Stimulated activated naive CD8-positive, alpha-beta T cell treated with anti-CD3 and anti-CD28 coated beads, Interleukin-15, Interleukin-2, amounts not matched to agents 100 ng/mL and 50 ng/mL, for 24 hours (primary cell): Measurements from ENCODE around the gene B3GNT9.
A peak's percentile ranks its signal among the peaks of the same experiment; 100 is the strongest.

Source experiments
- H3K27ac Mint-ChIP-seq: one replicate; pipeline ENCODE4 v1.8.0; 2021; ENCODE audit warnings: mild to moderate bottlenecking, mixed read lengths
- H3K27me3 Mint-ChIP-seq: one replicate; pipeline ENCODE4 v1.8.0; 2021; ENCODE audit warnings: mixed read lengths
- H3K36me3 Mint-ChIP-seq: one replicate; pipeline ENCODE4 v1.8.0; 2021; ENCODE audit warnings: low read depth, mixed read lengths
- H3K4me1 Mint-ChIP-seq: one replicate; pipeline ENCODE4 v1.8.0; 2021; ENCODE audit warnings: low read depth, mixed read lengths
- H3K4me3 Mint-ChIP-seq: one replicate; pipeline ENCODE4 v1.8.0; 2021; ENCODE audit warnings: mild to moderate bottlenecking, mixed read lengths
- H3K9me3 Mint-ChIP-seq: one replicate; pipeline ENCODE4 v1.8.0; 2021; ENCODE audit warnings: mixed read lengths

The B3GNT9 gene

DNA sequence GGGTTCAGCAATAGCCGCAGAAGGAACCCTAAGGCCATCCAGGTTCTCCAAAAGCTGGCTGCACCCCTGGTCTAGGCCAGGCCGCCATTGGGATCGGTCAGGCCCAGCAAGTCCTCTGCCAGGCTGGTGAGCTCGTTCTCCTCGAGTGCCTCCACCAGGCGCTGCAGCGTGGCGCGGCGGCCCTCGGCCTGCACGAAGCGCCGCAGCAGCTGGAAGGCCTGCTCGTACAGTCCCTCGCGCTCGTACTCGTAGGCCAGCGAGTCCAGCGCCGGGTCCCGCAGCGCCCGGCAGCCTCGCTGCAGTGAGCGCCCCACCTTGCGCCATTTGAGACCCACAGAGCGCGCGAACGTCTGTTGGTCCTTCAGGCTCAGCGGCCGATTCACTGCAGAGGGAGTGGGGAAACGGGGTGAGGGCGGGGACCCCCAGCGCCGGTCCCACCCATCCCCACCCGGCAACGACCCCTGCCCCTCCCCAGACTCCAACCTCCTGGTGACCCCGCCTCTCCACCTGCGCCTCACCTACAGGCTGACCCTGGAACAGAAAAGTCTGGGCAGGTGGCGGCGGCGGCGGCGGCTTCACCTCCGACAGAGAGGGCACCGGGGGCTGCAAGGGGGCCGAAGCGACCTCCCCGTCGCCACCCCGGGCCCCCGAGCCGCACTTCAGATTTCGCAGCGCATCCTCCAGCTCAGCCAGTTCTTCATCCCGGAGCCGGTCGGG lies 3.9 kb upstream of the B3GNT9 start:
- Mint-ChIP-seq H3K27me3 (peaks cover 13% of the 10 kb centered on the region), H3K27ac (no peak overlapping the region), H3K9me3 (no peaks in the 10 kb centered on the region), H3K4me3 (peak overlapping the region; percentile 62), H3K36me3 (no peaks in the 10 kb centered on the region), H3K4me1 (peaks cover 48% of the 10 kb centered on the region)

DNA sequence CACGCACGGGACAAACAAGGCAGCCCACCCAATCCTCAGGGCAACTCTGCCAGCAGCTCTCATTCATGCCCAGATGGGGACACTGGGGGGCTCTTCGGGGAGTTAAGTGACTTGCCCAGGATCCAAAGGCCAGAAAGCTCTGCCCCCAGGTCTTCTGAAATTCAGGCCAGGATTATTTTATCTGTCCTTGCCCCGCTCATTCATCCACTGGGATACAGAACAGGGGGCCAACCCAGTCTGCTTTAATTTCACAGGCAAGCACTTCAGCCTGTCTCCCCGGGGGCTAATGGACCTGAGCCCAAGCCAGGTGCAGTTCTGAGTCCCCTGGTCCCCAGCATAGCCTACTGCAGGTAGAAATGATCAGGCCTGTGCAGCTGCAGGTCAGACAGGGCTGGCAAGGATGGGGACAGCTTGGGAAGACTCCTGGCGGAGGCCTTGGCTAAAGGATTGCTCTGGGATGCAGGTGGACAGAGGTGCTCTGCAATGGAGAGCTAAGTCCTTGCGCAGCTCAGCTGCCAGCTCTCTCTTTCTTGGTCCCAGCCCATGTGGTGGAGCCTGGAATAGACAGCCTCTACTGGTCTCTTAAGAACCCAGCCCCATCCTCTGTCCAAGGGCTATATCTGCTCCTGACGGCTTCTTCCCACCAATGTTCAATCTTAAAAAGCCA lies 766 bp upstream of the B3GNT9 start:
- Mint-ChIP-seq H3K9me3 (no peaks in the 10 kb centered on the region), H3K27ac (no peak overlapping the region), H3K36me3 (peaks cover 24% of the 10 kb centered on the region), H3K4me3 (peak overlapping the region; percentile 58), H3K27me3 (peaks cover 18% of the 10 kb centered on the region), H3K4me1 (peaks cover 25% of the 10 kb centered on the region)

DNA sequence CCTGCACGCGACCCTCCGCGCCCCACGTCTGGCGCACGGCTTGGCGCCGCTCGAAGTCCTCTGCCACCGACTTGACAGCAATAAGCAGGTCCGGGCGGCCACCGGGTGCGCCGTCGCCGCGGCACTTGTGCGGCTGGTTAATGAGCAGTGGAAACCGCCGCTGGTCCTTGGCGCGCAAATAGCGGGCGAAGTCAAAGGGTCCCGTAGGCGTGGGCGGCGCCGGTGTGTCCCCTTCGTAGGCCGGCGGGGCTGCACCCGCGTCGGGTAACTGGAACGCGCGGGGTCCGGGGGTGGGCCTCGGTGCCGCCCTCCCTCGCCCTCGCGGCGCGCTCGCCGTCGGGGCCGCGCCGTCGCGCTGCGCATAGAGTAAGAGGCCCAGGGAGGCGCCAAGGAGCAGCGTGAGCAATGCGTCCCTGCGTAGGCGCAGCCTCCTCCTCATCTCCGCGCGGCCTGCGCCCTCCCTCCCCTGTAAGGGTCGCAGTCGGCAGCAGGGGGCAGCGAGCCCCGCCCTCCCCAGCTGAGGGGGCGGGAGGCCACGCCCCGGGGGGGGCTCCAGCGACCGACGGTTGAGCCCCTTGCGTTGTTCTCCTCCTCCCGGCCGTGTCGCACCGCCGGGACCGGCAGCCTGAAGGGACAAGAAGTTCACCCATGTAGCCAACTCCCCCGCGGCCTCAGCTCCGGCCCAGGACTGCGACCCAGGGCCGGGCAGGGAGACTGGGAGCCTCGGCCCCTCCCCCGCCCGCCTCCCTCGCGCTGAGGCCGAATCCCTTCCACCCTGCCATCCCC lies 558 bp downstream of the B3GNT9 start:
- Mint-ChIP-seq H3K27me3 (peaks cover 17% of the 10 kb centered on the region), H3K36me3 (peaks cover 37% of the 10 kb centered on the region), H3K27ac (no peak overlapping the region), H3K4me3 (no peak overlapping the region), H3K9me3 (no peaks in the 10 kb centered on the region), H3K4me1 (peaks cover 19% of the 10 kb centered on the region)

DNA sequence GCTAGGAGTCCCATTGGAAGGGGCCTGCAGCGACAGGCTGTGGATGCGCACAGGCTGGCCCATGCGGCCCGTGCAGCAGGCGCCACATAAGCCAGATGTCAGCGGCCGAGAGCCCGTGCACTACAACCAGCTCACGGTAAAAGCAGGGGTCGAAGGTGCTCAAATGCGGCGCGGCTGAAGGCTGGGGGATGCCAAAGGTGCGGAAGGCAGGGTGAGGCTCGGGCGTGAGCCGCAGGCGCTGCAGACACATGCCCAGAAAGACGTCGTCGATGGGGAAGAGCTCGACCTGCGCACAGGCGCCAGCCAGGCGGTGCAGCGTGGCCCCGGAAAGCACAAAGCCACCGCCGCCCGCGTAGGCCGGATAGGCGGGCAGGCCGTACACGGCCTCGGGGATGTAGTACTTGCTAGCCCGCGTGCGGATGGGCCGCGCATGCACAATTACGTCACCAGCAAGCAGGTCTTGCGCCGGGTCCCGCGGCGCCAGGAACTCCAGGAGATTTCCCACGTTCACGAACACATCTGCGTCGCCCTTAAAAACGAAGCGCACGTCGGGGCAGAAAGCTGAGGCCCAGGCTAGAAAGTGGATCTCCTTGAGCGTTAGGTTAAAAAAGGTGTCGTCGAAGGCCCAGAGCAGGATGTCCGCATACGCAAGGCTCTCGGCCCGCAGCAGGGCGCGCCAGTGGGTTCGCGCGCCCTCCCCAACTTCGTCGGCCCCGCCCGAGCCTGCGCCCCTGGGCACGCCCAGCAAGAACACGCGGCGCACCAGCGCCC lies 1.3 kb downstream of the B3GNT9 start:
- H3K27me3 Mint-ChIP-seq, result peaks cover 15% of the 10 kb centered on the region
- peaks cover 45% of the 10 kb centered on the region for H3K36me3 Mint-ChIP-seq
- no peak overlapping the region for H3K27ac Mint-ChIP-seq

DNA sequence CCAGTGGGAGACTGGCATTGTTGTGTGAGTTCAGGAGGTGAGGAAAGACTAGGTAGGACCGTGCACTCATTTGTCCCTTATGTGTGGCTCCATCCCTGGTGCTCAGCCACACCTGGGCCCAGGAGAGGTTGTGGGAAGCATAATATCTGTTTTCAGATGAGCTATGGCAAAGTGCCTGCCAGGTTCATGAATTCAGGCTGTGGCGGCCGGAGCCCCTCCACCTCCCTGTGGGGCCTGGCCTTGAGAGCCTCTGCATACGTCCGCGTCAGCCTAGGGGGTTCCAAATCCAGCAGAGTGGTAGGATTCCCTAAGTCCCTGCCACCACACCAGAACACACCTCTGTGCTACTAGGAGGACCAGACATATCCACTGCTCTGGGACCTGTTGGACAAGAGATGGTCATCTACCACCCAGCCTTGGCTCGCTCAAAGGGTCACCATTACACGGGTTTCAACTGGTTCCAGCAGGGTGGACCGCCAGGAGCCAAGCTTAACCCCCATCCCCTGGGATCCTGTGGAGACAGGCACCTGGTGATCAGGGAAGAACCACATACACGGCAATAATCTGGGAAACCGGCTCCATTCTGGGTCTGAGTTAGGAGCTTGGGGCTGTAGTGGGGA lies 2.0 kb downstream of the B3GNT9 start:
- Mint-ChIP-seq H3K9me3 (no peaks in the 10 kb centered on the region), H3K4me1 (peaks cover 15% of the 10 kb centered on the region), H3K27ac (no peak overlapping the region), H3K27me3 (peaks cover 15% of the 10 kb centered on the region), H3K36me3 (peaks cover 50% of the 10 kb centered on the region), H3K4me3 (no peak overlapping the region)

More for the DNA sequence above, 1.3 kb downstream of the B3GNT9 start:
- Mint-ChIP-seq H3K4me1 (peaks cover 19% of the 10 kb centered on the region), H3K9me3 (no peaks in the 10 kb centered on the region), H3K4me3 (peak overlapping the region; percentile 39)

DNA sequence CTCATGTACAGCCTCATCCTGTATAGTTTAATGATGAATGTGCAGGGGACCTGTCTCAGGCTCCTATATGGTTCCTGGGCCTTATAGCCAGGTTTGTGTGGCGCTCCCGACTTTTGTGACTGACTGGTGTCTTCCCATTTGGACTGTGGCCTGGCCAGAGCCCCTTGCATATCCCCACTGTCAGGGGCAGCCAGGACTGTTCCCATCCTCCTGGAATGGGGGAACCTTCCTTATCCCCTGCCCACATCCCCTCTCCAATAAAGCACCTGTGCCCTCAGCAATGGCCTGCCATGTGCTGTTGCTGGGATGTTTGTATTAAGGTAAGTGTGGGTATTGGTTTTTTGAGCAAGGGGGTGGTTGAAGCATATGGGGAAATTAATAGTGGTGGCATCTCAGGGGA lies 2.6 kb downstream of the B3GNT9 start:
- peaks cover 12% of the 10 kb centered on the region for H3K4me1 Mint-ChIP-seq
- H3K36me3 Mint-ChIP-seq, result peaks cover 55% of the 10 kb centered on the region
- H3K27ac Mint-ChIP-seq, result no peak overlapping the region
- H3K4me3 Mint-ChIP-seq, result no peak overlapping the region
- no peaks in the 10 kb centered on the region for H3K9me3 Mint-ChIP-seq
- H3K27me3 Mint-ChIP-seq, result peaks cover 15% of the 10 kb centered on the region

DNA sequence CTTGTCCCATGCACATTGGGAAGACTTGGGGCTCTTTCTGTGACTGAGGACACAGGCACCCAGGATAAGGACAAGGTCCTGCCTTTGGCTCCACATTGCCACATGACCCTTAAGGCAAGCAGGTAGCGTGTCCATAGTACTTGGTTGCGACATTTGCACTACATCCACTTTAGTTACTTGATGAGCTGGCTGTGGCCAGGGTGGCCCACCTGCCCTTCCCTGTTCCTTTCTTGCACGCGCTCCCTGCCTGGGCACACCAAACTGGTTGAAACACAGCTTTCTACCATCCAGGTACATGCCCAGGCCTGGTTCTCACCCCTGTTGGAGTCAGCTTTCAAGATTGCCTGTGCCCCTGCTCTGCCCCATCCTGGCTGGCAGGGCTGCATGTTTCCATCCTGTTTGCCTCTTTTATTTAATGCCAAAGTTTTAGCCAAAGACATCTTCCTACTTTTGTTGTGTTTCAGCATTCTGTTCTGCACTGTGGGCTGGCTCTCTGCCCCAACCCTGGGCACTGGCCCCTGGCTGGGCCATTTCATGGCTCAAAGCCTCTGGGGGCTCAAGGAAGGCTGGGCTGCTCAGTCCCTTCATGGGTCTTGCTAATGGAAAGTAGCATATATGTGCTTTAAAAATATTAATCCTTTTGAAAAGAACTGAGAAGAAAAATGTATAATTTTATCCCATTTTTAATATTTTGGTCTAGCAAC lies 3.2 kb downstream of the B3GNT9 start:
- Mint-ChIP-seq H3K9me3 (no peaks in the 10 kb centered on the region), H3K27me3 (peaks cover 13% of the 10 kb centered on the region), H3K27ac (no peak overlapping the region), H3K4me1 (peaks cover 5% of the 10 kb centered on the region), H3K36me3 (peaks cover 58% of the 10 kb centered on the region), H3K4me3 (no peak overlapping the region)

DNA sequence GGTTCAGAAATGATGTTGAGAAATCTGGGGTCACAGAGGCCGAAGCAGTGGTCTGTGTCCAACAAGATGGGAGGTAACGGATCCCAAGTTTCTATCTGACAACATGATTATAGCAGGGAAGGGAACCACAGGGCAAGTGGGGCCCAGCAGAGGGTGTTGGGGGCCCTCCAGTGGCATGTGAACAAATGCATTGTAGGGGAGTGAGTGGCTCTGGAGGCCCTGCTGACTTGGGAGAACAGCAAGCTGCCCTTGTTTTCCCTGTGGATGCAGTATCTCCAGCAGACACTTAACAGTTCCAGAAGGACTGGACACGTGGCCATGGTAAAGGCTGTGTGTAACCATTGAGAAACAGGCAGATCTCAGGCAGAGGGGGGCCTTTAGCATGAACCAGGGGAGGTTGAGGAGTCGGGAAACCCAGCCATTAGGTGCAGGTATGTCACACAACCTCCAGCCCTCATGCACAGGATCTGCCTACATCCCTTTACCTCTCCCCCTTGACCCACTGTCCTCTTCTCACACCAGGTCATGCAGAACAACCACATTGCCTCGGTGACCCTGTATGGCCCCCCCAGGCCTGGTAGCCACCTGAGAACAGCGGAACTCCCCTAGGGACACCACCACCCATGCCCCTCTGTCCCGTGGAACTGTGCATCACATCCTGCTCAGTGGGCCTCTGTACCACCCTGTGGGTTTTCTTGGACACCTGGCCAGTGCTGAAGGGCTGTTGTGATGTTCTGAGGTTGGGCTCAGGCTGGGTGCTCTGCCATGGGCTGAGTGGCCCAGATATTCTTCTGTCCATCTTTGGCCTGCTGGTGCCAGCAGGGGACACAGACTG lies 4.1 kb downstream of the B3GNT9 start:
- H3K4me3 Mint-ChIP-seq, result no peak overlapping the region
- H3K4me1 Mint-ChIP-seq, result peaks cover 5% of the 10 kb centered on the region
- no peaks in the 10 kb centered on the region for H3K9me3 Mint-ChIP-seq
- peaks cover 58% of the 10 kb centered on the region for H3K36me3 Mint-ChIP-seq
- no peak overlapping the region for H3K27ac Mint-ChIP-seq
- peaks cover 11% of the 10 kb centered on the region for H3K27me3 Mint-ChIP-seq

DNA sequence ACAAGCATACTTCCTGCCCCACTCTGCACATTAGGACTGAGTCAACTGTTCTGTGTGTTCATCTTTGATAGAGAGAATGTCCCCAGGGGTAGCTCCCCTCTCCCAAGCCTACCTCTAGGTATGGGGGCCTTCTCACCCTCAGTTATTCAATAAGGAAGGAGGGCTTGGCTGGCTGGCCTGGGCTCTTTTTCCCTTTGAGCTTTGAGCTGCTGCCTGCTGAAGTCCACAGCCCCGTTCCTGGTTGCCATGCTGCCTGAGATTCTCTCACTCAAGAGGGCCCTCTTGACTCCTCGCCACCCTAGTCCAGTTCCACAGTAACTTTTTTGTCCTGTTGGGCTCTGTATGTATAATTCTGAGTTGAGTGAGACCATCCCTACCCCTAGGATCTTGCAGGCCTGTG lies 5.1 kb downstream of the B3GNT9 start:
- H3K4me1 Mint-ChIP-seq, result no peaks in the 10 kb centered on the region
- peaks cover 6% of the 10 kb centered on the region for H3K27me3 Mint-ChIP-seq
- peaks cover 63% of the 10 kb centered on the region for H3K36me3 Mint-ChIP-seq
- no peak overlapping the region for H3K4me3 Mint-ChIP-seq
- no peaks in the 10 kb centered on the region for H3K9me3 Mint-ChIP-seq
- no peak overlapping the region for H3K27ac Mint-ChIP-seq

DNA sequence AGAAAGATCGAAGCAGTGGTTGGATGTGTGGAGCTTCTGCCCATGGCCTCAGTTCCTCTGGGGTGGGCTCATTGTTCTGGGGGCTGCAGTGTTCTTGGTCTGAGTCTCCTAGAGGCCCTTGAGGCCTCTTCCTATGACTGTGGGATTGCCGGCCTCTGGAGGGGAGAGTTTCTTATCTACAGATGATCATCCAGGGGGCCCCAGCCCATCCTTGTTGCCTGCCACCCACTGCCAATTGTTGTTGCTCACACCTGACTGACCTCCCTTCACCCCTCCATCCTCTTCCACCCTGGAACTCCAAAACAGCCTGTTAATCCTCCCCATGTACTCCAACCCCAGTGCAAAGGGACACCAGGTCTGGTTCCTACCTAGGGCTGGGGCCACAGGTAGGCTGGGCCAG lies 5.9 kb downstream of the B3GNT9 start:
- H3K4me3 Mint-ChIP-seq, result no peak overlapping the region
- H3K27me3 Mint-ChIP-seq, result peaks cover 6% of the 10 kb centered on the region
- no peaks in the 10 kb centered on the region for H3K9me3 Mint-ChIP-seq
- H3K36me3 Mint-ChIP-seq, result peaks cover 72% of the 10 kb centered on the region
- no peaks in the 10 kb centered on the region for H3K4me1 Mint-ChIP-seq
- no peak overlapping the region for H3K27ac Mint-ChIP-seq

DNA sequence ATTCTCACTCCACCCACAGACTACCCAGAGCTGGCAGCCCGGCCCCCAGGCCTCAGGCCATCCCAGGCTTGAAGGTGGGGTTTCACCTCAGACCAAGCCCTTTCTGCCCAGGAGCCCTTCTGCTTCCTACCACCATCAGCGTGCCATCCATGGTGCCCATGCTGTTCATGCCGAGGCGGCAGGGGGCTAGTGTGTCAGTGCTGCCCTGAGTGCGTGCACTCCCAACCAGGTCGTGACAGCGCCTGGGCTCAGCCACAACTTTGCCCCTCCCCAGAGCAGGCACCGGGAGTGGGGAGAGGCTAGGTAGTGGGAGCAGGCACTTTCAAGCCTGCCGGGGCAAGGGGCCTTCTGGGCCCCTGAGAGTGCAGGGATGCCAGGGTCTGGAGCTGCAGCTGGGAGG lies 8.5 kb downstream of the B3GNT9 start:
- no peak overlapping the region for H3K4me3 Mint-ChIP-seq
- H3K9me3 Mint-ChIP-seq, result no peaks in the 10 kb centered on the region
- no peak overlapping the region for H3K27ac Mint-ChIP-seq
- no peaks in the 10 kb centered on the region for H3K27me3 Mint-ChIP-seq
- peaks cover 69% of the 10 kb centered on the region for H3K36me3 Mint-ChIP-seq
- H3K4me1 Mint-ChIP-seq, result no peaks in the 10 kb centered on the region

DNA sequence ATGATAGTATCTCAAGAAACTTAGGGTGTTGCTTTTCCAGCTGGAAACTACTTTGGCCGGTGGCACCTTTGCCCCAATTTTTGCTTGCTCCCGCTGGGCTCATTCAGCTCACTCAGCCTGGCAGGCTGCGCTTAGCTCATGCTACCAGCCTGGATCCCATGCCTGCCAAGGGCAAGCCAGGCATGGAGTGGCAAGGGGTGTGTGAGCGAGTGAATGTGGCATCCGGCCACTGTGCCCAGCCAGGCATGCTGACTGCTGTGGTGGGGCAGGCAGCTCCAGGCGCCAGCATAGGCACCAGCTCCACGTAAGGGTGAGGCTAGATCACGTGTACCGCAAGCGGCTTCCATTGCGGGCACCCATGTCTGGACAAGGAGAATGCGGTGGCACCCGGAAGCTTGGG lies 9.4 kb downstream of the B3GNT9 start:
- Mint-ChIP-seq H3K36me3 (peaks cover 61% of the 10 kb centered on the region), H3K4me1 (no peaks in the 10 kb centered on the region), H3K4me3 (no peak overlapping the region), H3K27ac (no peak overlapping the region), H3K9me3 (no peaks in the 10 kb centered on the region), H3K27me3 (no peaks in the 10 kb centered on the region)

DNA sequence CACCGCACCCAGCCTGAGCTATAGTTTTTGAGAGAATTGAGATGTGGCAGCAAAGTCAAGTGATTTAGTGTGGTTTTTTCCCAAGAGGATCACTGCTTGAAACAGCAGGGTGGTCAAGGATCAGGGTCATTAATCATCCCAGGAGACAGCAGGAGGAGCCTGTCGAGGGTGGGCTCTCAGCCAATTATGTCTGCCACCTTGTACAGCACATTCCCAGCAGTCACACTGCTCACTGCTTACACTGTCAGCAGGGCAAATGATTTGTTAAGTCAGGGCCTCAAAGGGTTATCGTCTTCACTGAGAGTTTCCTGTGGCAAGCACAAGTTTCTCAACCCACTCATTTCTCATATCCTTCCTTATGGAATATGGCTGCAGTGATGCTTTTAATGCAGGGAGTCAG lies 13.2 kb downstream of the B3GNT9 start:
- Mint-ChIP-seq H3K36me3 (peaks cover 46% of the 10 kb centered on the region), H3K4me1 (no peaks in the 10 kb centered on the region), H3K27me3 (no peaks in the 10 kb centered on the region), H3K4me3 (no peak overlapping the region), H3K9me3 (no peaks in the 10 kb centered on the region), H3K27ac (no peak overlapping the region)
